Thyroid gland (tissue), 4 donors: Measurements from ENCODE around the gene SEMA5A.

Experiments used
- CTCF ChIP-seq, 6 experiments: fragments of 200-600 bp in 3 of 6; fragments of 450-650 bp in 3 of 6; sonication (generic) in 3 of 6; IDR thresholded peaks; one replicate each; pipeline ENCODE4 v1.5.1; 2016 to 2019; ENCODE audit warnings: antibody characterized with exemption in 6 of 6, mild to moderate bottlenecking in 2 of 6, inconsistent platforms in 1 of 6, moderate library complexity in 1 of 6
- POLR2A ChIP-seq, 2 donors: fragments of 450-650 bp; IDR thresholded peaks; one replicate each; pipeline ENCODE4 v1.6.1; 2017; ENCODE audit warnings: antibody characterized with exemption in 2 of 2, mild to moderate bottlenecking in 2 of 2, moderate library complexity in 1 of 2

- TF ChIP-seq CTCF (IDR thresholded peaks at IDR 0.05) (no peak), POLR2A (IDR thresholded peaks at IDR 0.05) (no peak)
Measured at GRCh38 chr5:9166202-9167112, 379.4 kb downstream of the SEMA5A start.
